H9 (cell line): ENCODE data around the gene CMSS1. TPM values are rescaled to one million over a fixed set of nuclear protein-coding genes. Genes with fewer than 3 reads are reported as not detected.

Experiments used
- DNase-seq: peaks from one replicate; pipeline ENCODE4 v3.0.0-alpha.2; 2017
- H2AFZ ChIP-seq: one replicate; pipeline ENCODE4 v1.6.1; 2013; ENCODE audit warnings: mild to moderate bottlenecking, low read length, control low read depth, moderate library complexity
- H2AK5ac ChIP-seq: 2 replicates; pipeline ENCODE4 v1.6.1; 2013; ENCODE audit warnings: low read length, control low read depth, mixed read lengths; ENCODE audit not compliant: insufficient read length
- H2BK120ac ChIP-seq: one replicate; pipeline ENCODE4 v1.6.1; 2013; ENCODE audit warnings: low read depth, mild to moderate bottlenecking, low read length, control low read depth, inconsistent platforms; ENCODE audit not compliant: poor library complexity, severe bottlenecking
- H2BK12ac ChIP-seq: 2 replicates; pipeline ENCODE4 v1.6.1; 2013; ENCODE audit warnings: low read length, control low read depth, mixed read lengths, low read depth; ENCODE audit not compliant: insufficient read length
- H2BK15ac ChIP-seq: 2 replicates; pipeline ENCODE4 v1.6.1; 2013; ENCODE audit warnings: low read depth, low read length, control low read depth
- H2BK20ac ChIP-seq: one replicate; pipeline ENCODE4 v1.6.1; 2013; ENCODE audit warnings: low read depth, mild to moderate bottlenecking, low read length, control low read depth, inconsistent platforms; ENCODE audit not compliant: poor library complexity, severe bottlenecking
- H2BK5ac ChIP-seq: 2 replicates; pipeline ENCODE4 v1.6.1; 2013; ENCODE audit warnings: low read length, control low read depth, mixed read lengths; ENCODE audit not compliant: insufficient read length
- H3K14ac ChIP-seq: 2 replicates; pipeline ENCODE4 v1.6.1; 2013; ENCODE audit warnings: low read length, control low read depth; ENCODE audit not compliant: insufficient read depth
- H3K18ac ChIP-seq: 2 replicates; pipeline ENCODE4 v1.6.1; 2013; ENCODE audit warnings: low read depth, mild to moderate bottlenecking, mixed read lengths, low read length, control low read depth; ENCODE audit not compliant: insufficient read length
- H3K23ac ChIP-seq: 2 replicates; pipeline ENCODE4 v1.6.1; 2013; ENCODE audit warnings: low read length, control low read depth, mixed read lengths, low read depth; ENCODE audit not compliant: insufficient read length
- H3K23me2 ChIP-seq: 2 replicates; pipeline ENCODE4 v1.6.1; 2013; ENCODE audit warnings: low read depth, mild to moderate bottlenecking, mixed read lengths, low read length, control low read depth; ENCODE audit not compliant: insufficient read length, poor library complexity, severe bottlenecking
- H3K27ac ChIP-seq: 2 replicates; pipeline ENCODE4 v1.5.1; 2013; ENCODE audit warnings: low read length, control low read depth, mixed read lengths, low read depth; ENCODE audit not compliant: insufficient read length
- H3K27me3 ChIP-seq: 2 replicates; pipeline ENCODE4 v1.6.1; 2013; ENCODE audit warnings: low read length, control low read depth, inconsistent platforms; ENCODE audit not compliant: insufficient read depth
- H3K4ac ChIP-seq: 2 replicates; pipeline ENCODE4 v1.6.1; 2013; ENCODE audit warnings: low read depth, mild to moderate bottlenecking, control low read depth, inconsistent platforms, low read length, moderate library complexity
- H3K4me1 ChIP-seq: 2 replicates; pipeline ENCODE4 v1.6.1; 2013; ENCODE audit warnings: low read length, control low read depth, inconsistent platforms; ENCODE audit not compliant: insufficient read depth
- H3K4me2 ChIP-seq: 2 replicates; pipeline ENCODE4 v1.6.1; 2013; ENCODE audit warnings: low read length, control low read depth, mixed read lengths; ENCODE audit not compliant: insufficient read length, insufficient read depth
- H3K56ac ChIP-seq: 2 replicates; pipeline ENCODE4 v1.6.1; 2013; ENCODE audit warnings: low read depth, mild to moderate bottlenecking, mixed read lengths, low read length, control low read depth; ENCODE audit not compliant: insufficient read length
- H3K79me1 ChIP-seq: 2 replicates; pipeline ENCODE4 v1.6.1; 2013; ENCODE audit warnings: low read depth, mild to moderate bottlenecking, moderate library complexity, low read length, control low read depth, inconsistent platforms; ENCODE audit not compliant: insufficient read depth, poor library complexity, severe bottlenecking
- H3K79me2 ChIP-seq: 2 replicates; pipeline ENCODE4 v1.6.1; 2013; ENCODE audit warnings: low read length, control low read depth, inconsistent platforms; ENCODE audit not compliant: insufficient read depth
- H3K9ac ChIP-seq: 2 replicates; pipeline ENCODE4 v1.6.1; 2013; ENCODE audit warnings: low read length, control low read depth, mixed read lengths; ENCODE audit not compliant: insufficient read length; ENCODE audit errors: extremely low read depth
- H3K9me3 ChIP-seq: one replicate; pipeline ENCODE4 v1.6.1; 2013; ENCODE audit warnings: low read depth, low read length, inconsistent platforms; ENCODE audit not compliant: control insufficient read depth
- H3T11ph ChIP-seq: one replicate; pipeline ENCODE4 v1.6.1; 2013; ENCODE audit warnings: mild to moderate bottlenecking, low read length, control low read depth, inconsistent platforms
- H4K20me1 ChIP-seq: one replicate; pipeline ENCODE4 v1.6.1; 2013; ENCODE audit not compliant: control insufficient read depth, insufficient read length, insufficient read depth
- H4K5ac ChIP-seq: 2 replicates; pipeline ENCODE4 v1.6.1; 2013; ENCODE audit warnings: low read depth, mild to moderate bottlenecking, mixed read lengths, low read length, control low read depth; ENCODE audit not compliant: insufficient read length
- H4K8ac ChIP-seq: replicated peaks from 2 replicates; pipeline ENCODE4 v1.6.1; 2013; ENCODE audit warnings: low read length, control low read depth, mixed read lengths, low read depth; ENCODE audit not compliant: insufficient read length
- H4K91ac ChIP-seq: 2 replicates; pipeline ENCODE4 v1.6.1; 2013; ENCODE audit warnings: low read depth, mild to moderate bottlenecking, moderate library complexity, mixed read lengths, low read length, control low read depth; ENCODE audit not compliant: insufficient read length
- H3K27ac Mint-ChIP-seq, 3 experiments: 2 replicates in 2 of 3; 3 replicates in 1 of 3; pipeline ENCODE4 v1.8.0; 2020 to 2021; ENCODE audit warnings: mixed read lengths in 3 of 3, mild to moderate bottlenecking in 1 of 3, moderate library complexity in 1 of 3
- H3K27me3 Mint-ChIP-seq: 2 replicates; pipeline ENCODE4 v1.8.0; 2021; ENCODE audit warnings: low read depth, mild to moderate bottlenecking, moderate library complexity, mixed read lengths
- H3K36me3 Mint-ChIP-seq, 3 experiments: 2 replicates in 2 of 3; 3 replicates in 1 of 3; pipeline ENCODE4 v1.8.0; 2020 to 2021; ENCODE audit warnings: low read depth in 3 of 3, mixed read lengths in 3 of 3; ENCODE audit not compliant: insufficient read depth in 1 of 3
- H3K4me1 Mint-ChIP-seq, 2 experiments: 2 replicates each; pipeline ENCODE4 v1.8.0; 2020; ENCODE audit warnings: mixed read lengths in 2 of 2
- H3K4me3 Mint-ChIP-seq, 2 experiments: 2 replicates in 1 of 2; 3 replicates in 1 of 2; pipeline ENCODE4 v1.8.0; 2020 to 2021; ENCODE audit warnings: mild to moderate bottlenecking in 2 of 2, mixed read lengths in 2 of 2, moderate library complexity in 1 of 2
- H3K9me3 Mint-ChIP-seq, 2 experiments: 2 replicates in 1 of 2; 3 replicates in 1 of 2; pipeline ENCODE4 v1.8.0; 2020; ENCODE audit warnings: mild to moderate bottlenecking in 2 of 2, mixed read lengths in 2 of 2, moderate library complexity in 1 of 2
- CTCF ChIP-seq: fragments of 200-600 bp; sonication (generic); conservative IDR thresholded peaks from 3 replicates; pipeline ENCODE4 v1.8.0; 2021; ENCODE audit warnings: antibody characterized with exemption, mild to moderate bottlenecking
- WGBS: extraction: QIAGEN DNeasy Blood & Tissue Kit; methylation state at CpG from one replicate; pipeline ENCODE4 v1.1.7; 2013; ENCODE audit warnings: missing lambda C conversion rate, low lambda C conversion rate, mixed read lengths; ENCODE audit not compliant: insufficient read length; ENCODE audit errors: extremely low coverage; 5-methylcytosine and 5-hydroxymethylcytosine counted together
- total RNA-seq: library from RNA; stranded (reverse); gene quantifications from 2 replicates; pipeline ENCODE4 v1.2.1, GENCODE V29; 2021

Gene CMSS1
- total RNA-seq, 1 experiment from 2014 or later, result 61.8 TPM

- Mint-ChIP-seq H3K9me3 (no peaks in the 10 kb centered on the region), H3K4me3 (no peak overlapping the region), H3K27me3 (no peaks in the 10 kb centered on the region), H3K27ac (no peak overlapping the region), H3K4me1 (peaks cover 2 to 8% of the 10 kb centered on the region in 2 experiments; a peak in 3 of 4 replicates), H3K36me3 (peaks cover 0 to 2% (median 0%) of the 10 kb centered on the region in 3 experiments; a peak in 1 of 7 replicates)
- Histone ChIP-seq H3K4me1 (no peaks in the 10 kb centered on the region), H3K79me1 (peaks cover 2% of the 10 kb centered on the region), H3K23me2 (no peaks in the 10 kb centered on the region), H2AFZ (no peak overlapping the region), H3K23ac (no peak overlapping the region), H2BK20ac (no peak overlapping the region), H3K14ac (no peak overlapping the region), H2AK5ac (no peak overlapping the region), H3K27ac (no peak overlapping the region), H4K8ac (no peak overlapping the region), H2BK120ac (no peak overlapping the region), H3K18ac (no peak overlapping the region), H3K27me3 (no peaks in the 10 kb centered on the region), H3K9me3 (no peaks in the 10 kb centered on the region), H2BK12ac (no peak overlapping the region), H3K79me2 (no peaks in the 10 kb centered on the region), H3K4ac (no peak overlapping the region), H2BK15ac (no peak overlapping the region), H4K20me1 (no peaks in the 10 kb centered on the region), H3K4me2 (no peak overlapping the region), H3K9ac (no peak overlapping the region), H4K5ac (no peak overlapping the region), H4K91ac (no peak overlapping the region), H2BK5ac (no peak overlapping the region), H3K56ac (no peak overlapping the region), H3T11ph (no peak overlapping the region)
- no CpG with 5 or more reads among the region's 3 CpGs for WGBS
- no peak for DNase-seq
- TF ChIP-seq CTCF, result no peak
These were observed 12.2 kb downstream of the CMSS1 start for GRCh38 chr3:99829844-99830243.
